ENCODE data around the gene MRPL28. TPM values are rescaled to one million over a fixed set of nuclear protein-coding genes. Genes with fewer than 3 reads are reported as not detected.

The MRPL28 gene
- total and polyA plus RNA-seq, 10 donors = 38.0 to 108 (median 55.8) TPM

DNA sequence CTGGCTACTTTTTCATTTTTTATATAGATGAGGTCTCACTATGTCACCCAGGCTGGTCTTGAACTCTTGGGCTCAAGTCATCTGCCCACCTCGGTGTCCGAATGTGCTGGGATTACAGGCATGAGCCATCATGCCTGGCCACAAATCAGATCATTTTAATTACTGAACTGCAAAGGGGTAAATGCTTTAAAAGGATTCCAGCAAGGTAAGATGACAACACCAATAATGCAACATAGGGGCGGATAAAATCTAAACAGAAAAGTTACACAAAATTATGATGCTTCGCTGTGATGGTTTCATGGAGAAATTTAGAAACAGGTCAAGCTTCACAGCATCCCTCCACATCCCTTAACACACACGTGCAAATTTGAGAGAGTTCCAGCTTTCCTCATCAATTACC, 50.1 kb downstream of the MRPL28 start:
- WGBS, 5 donors = 90 to 96% (median 92%) methylated on average over 5 of the region's 5 CpGs

DNA sequence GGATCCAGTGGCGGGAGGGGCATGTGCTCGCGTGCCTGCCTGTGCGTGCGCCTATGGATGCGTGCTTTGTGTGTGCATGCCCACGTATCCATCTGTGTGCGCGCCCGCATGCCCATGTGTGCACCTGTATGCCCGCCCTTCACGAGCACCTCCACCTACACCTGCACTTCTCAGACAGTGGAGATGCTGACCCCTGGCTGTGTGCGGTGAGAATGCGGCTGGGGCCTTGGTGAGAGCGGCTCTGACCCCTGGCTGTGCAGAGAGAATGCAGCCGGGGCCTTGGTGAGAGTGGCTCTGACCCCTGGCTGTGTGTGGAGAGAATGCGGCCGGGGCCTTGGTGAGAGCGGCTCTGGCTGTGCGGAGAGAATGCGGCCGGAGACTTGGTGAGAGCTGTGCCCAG, 51.7 kb downstream of the MRPL28 start:
- intact Hi-C loops (cut with DNase I; ENCODE audit: low total_unique reads) = no loop called here
- no peak overlapping the region for H3K27ac ChIP-seq
- 90 to 95% (median 95%) methylated on average over 20 to 22 of the region's 22 CpGs for WGBS, 5 donors

More for the DNA sequence above, 50.1 kb downstream of the MRPL28 start:
- Histone ChIP-seq H3K4me1 (peaks cover under 1 to 76% (median 22%) of the 10 kb centered on the region in 6 donors), H3K27me3 (replicated peaks in 1 of 7) (no peaks in the 10 kb centered on the region), H3K9me3 (no peaks in the 10 kb centered on the region), H3K27ac (no peak overlapping the region), H3K36me3 (peaks cover 0 to 32% (median 12%) of the 10 kb centered on the region in 6 donors), H3K4me3 (no peak overlapping the region)
- no peak for TF ChIP-seq POLR2AphosphoS5 (IDR thresholded peaks at IDR 0.05)
- TF ChIP-seq POLR2A (IDR thresholded peaks at IDR 0.05) = no peak
- TF ChIP-seq, protein P1, sequence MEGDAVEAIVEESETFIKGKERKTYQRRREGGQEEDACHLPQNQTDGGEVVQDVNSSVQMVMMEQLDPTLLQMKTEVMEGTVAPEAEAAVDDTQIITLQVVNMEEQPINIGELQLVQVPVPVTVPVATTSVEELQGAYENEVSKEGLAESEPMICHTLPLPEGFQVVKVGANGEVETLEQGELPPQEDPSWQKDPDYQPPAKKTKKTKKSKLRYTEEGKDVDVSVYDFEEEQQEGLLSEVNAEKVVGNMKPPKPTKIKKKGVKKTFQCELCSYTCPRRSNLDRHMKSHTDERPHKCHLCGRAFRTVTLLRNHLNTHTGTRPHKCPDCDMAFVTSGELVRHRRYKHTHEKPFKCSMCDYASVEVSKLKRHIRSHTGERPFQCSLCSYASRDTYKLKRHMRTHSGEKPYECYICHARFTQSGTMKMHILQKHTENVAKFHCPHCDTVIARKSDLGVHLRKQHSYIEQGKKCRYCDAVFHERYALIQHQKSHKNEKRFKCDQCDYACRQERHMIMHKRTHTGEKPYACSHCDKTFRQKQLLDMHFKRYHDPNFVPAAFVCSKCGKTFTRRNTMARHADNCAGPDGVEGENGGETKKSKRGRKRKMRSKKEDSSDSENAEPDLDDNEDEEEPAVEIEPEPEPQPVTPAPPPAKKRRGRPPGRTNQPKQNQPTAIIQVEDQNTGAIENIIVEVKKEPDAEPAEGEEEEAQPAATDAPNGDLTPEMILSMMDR (IDR thresholded peaks at IDR 0.05 in 8 of 11, conservative IDR thresholded peaks at IDR 0.05 in 3 of 11) = no peak
- no peak for DNase-seq
- intact Hi-C loops (cut with DNase I; ENCODE audit: low total_unique reads) = no loop called here

DNA sequence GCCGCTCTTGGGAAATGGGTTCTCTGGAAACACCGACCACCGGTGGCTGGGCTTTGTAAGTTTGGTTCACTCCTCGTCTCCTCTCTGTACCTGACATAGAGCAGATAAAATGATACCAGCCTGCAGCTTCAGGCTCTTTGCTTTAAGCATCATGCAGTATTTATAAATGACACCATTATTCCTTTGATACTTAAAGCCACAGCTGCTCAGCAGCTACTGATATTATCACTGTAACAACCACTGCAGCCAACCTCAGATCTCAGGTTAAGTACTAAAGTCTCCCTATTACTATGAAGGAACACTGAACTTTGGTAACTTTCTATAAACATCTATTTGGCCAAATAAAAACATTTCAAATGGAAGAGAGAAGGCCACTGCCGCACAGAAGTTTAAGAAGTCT, 52.8 kb downstream of the MRPL28 start:
- H3K36me3 ChIP-seq = peaks cover 0 to 56% (median 34%) of the 10 kb centered on the region in 6 donors
- H3K27ac ChIP-seq = no peak overlapping the region
- no peak for DNase-seq
- intact Hi-C loops (cut with DNase I; ENCODE audit: low total_unique reads) = no loop called here
- H3K27me3 ChIP-seq (replicated peaks in 1 of 7) = no peaks in the 10 kb centered on the region
- TF ChIP-seq POLR2A (IDR thresholded peaks at IDR 0.05) (no peak), POLR2AphosphoS5 (IDR thresholded peaks at IDR 0.05) (no peak)
- TF ChIP-seq, protein P1 (IDR thresholded peaks at IDR 0.05 in 8 of 11, conservative IDR thresholded peaks at IDR 0.05 in 3 of 11) = no peak
- WGBS, 5 donors = 88 to 96% (median 93%) methylated on average over 5 of the region's 5 CpGs
- peaks cover 0 to 63% (median 5%) of the 10 kb centered on the region in 6 donors for H3K4me1 ChIP-seq
- H3K9me3 ChIP-seq = no peaks in the 10 kb centered on the region
- no peak overlapping the region for H3K4me3 ChIP-seq

More for the DNA sequence above, 51.7 kb downstream of the MRPL28 start:
- H3K27me3 ChIP-seq (replicated peaks in 1 of 7) = no peaks in the 10 kb centered on the region
- H3K4me3 ChIP-seq = no peak overlapping the region
- peaks cover 0 to 46% (median 23%) of the 10 kb centered on the region in 6 donors for H3K36me3 ChIP-seq
- H3K9me3 ChIP-seq = no peaks in the 10 kb centered on the region
- TF ChIP-seq POLR2AphosphoS5 (IDR thresholded peaks at IDR 0.05) (peak in 1 of 3 donors; percentile 38), POLR2A (IDR thresholded peaks at IDR 0.05) (no peak)
- peaks cover 0 to 71% (median 6%) of the 10 kb centered on the region in 6 donors for H3K4me1 ChIP-seq
- no peak for DNase-seq

Other genes starting within 250 kb of the MRPL28 start
- gene NPRL3, start 231.9 kb downstream of the MRPL28 start, total RNA-seq = 10 to 100 TPM; 22.7 to 38.7 (median 31.7) TPM
- gene NPRL3, start 231.9 kb downstream of the MRPL28 start, polyA plus RNA-seq = 10 to 100 TPM in 2 of 3 donors, 1 to 10 TPM in 1; 8.7 to 22.4 (median 12.5) TPM
- gene HBZ, start 217.9 kb downstream of the MRPL28 start, total RNA-seq = 1 to 10 TPM in 1 of 7 donors, not detected in 6; 1.2 TPM
- under 1 TPM in 1 of 3 donors, not detected in 2; 0.16 TPM for gene HBZ, start 217.9 kb downstream of the MRPL28 start, polyA plus RNA-seq
- 10 to 100 TPM in 4 of 7 donors, 1 to 10 TPM in 2, not detected in 1; 1.4 to 96.6 (median 24.0) TPM for gene HBM, start 204.6 kb downstream of the MRPL28 start, total RNA-seq
- gene HBM, start 204.6 kb downstream of the MRPL28 start, polyA plus RNA-seq = 1 to 10 TPM in 1 of 3 donors, under 1 TPM in 2; 0.20 to 2.9 (median 0.28) TPM
- over 10,000 TPM in 3 of 7 donors, 1,000 to 10,000 TPM in 2, 100 to 1,000 TPM in 2; 283 to 16,395 (median 9,081) TPM for gene HBA2, start 197.7 kb downstream of the MRPL28 start, total RNA-seq
- 1,000 to 10,000 TPM in 1 of 3 donors, 100 to 1,000 TPM in 2; 256 to 5,765 (median 344) TPM for gene HBA2, start 197.7 kb downstream of the MRPL28 start, polyA plus RNA-seq
- over 10,000 TPM in 1 of 7 donors, 1,000 to 10,000 TPM in 4, 100 to 1,000 TPM in 2; 276 to 25,333 (median 6,594) TPM for gene HBA1, start 193.9 kb downstream of the MRPL28 start, total RNA-seq
- 1,000 to 10,000 TPM in 1 of 3 donors, 100 to 1,000 TPM in 1, 10 to 100 TPM in 1; 77.8 to 2,221 (median 120) TPM for gene HBA1, start 193.9 kb downstream of the MRPL28 start, polyA plus RNA-seq
- gene HBQ1, start 190.1 kb downstream of the MRPL28 start, total RNA-seq = 1 to 10 TPM in 4 of 7 donors, not detected in 3; 1.0 to 7.4 (median 6.6) TPM
- 10 to 100 TPM in 1 of 3 donors, under 1 TPM in 2; 0.41 to 11.3 (median 0.62) TPM for gene HBQ1, start 190.1 kb downstream of the MRPL28 start, polyA plus RNA-seq
- 100 to 1,000 TPM in 5 of 7 donors, 10 to 100 TPM in 2; 76.7 to 158 (median 105) TPM for gene LUC7L, start 141.1 kb downstream of the MRPL28 start, total RNA-seq
- 100 to 1,000 TPM; 110 to 318 (median 282) TPM for gene LUC7L, start 141.1 kb downstream of the MRPL28 start, polyA plus RNA-seq
- 10 to 100 TPM; 32.2 to 63.1 (median 42.5) TPM for gene FAM234A, start 135.7 kb downstream of the MRPL28 start, total RNA-seq
- gene FAM234A, start 135.7 kb downstream of the MRPL28 start, polyA plus RNA-seq = 10 to 100 TPM; 13.0 to 25.9 (median 13.1) TPM
- 1 to 10 TPM; 1.0 to 5.4 (median 2.6) TPM for gene RGS11, start 94.6 kb downstream of the MRPL28 start, total RNA-seq
- 1 to 10 TPM in 2 of 3 donors, under 1 TPM in 1; 0.79 to 5.2 (median 1.9) TPM for gene RGS11, start 94.6 kb downstream of the MRPL28 start, polyA plus RNA-seq
- not detected for gene ARHGDIG, start 89.9 kb downstream of the MRPL28 start, total RNA-seq
- gene ARHGDIG, start 89.9 kb downstream of the MRPL28 start, polyA plus RNA-seq = under 1 TPM; 0.23 to 0.99 (median 0.26) TPM
- gene PDIA2, start 87.4 kb downstream of the MRPL28 start, total RNA-seq = 1 to 10 TPM in 1 of 7 donors, under 1 TPM in 2, not detected in 4; 0.28 to 1.1 (median 0.39) TPM
- 1 to 10 TPM in 2 of 3 donors, under 1 TPM in 1; 0.67 to 2.4 (median 1.4) TPM for gene PDIA2, start 87.4 kb downstream of the MRPL28 start, polyA plus RNA-seq
- 10 to 100 TPM; 22.6 to 27.3 (median 24.8) TPM for gene AXIN1, start 17.8 kb downstream of the MRPL28 start, total RNA-seq
- gene AXIN1, start 17.8 kb downstream of the MRPL28 start, polyA plus RNA-seq = 10 to 100 TPM; 12.9 to 22.7 (median 13.6) TPM
- gene PGAP6, start 11.4 kb upstream of the MRPL28 start, total RNA-seq = 10 to 100 TPM; 35.7 to 63.2 (median 51.0) TPM
- 10 to 100 TPM; 19.5 to 40.6 (median 32.2) TPM for gene PGAP6, start 11.4 kb upstream of the MRPL28 start, polyA plus RNA-seq
- 10 to 100 TPM; 27.3 to 71.4 (median 50.0) TPM for gene NME4, start 26.7 kb upstream of the MRPL28 start, total RNA-seq
- 10 to 100 TPM; 43.4 to 75.8 (median 67.7) TPM for gene NME4, start 26.7 kb upstream of the MRPL28 start, polyA plus RNA-seq
- 10 to 100 TPM in 5 of 7 donors, 1 to 10 TPM in 2; 8.9 to 14.8 (median 11.7) TPM for gene DECR2, start 31.3 kb upstream of the MRPL28 start, total RNA-seq
- 10 to 100 TPM in 2 of 3 donors, 1 to 10 TPM in 1; 9.1 to 19.5 (median 14.1) TPM for gene DECR2, start 31.3 kb upstream of the MRPL28 start, polyA plus RNA-seq
- gene RAB11FIP3, start 55.1 kb upstream of the MRPL28 start, total RNA-seq = 10 to 100 TPM; 33.8 to 52.7 (median 40.6) TPM
- gene RAB11FIP3, start 55.1 kb upstream of the MRPL28 start, polyA plus RNA-seq = 10 to 100 TPM; 12.3 to 27.1 (median 14.3) TPM
- 10 to 100 TPM; 48.1 to 71.7 (median 63.9) TPM for gene CAPN15, start 157.2 kb upstream of the MRPL28 start, total RNA-seq
- 10 to 100 TPM; 25.8 to 65.0 (median 36.4) TPM for gene CAPN15, start 157.2 kb upstream of the MRPL28 start, polyA plus RNA-seq
- not detected for gene PRR35, start 189.9 kb upstream of the MRPL28 start, total RNA-seq
- not detected for gene PRR35, start 189.9 kb upstream of the MRPL28 start, polyA plus RNA-seq
- gene NHLRC4, start 196.5 kb upstream of the MRPL28 start, total RNA-seq = 1 to 10 TPM; 1.5 to 8.8 (median 4.5) TPM
- gene NHLRC4, start 196.5 kb upstream of the MRPL28 start, polyA plus RNA-seq = 1 to 10 TPM; 2.7 to 4.7 (median 3.6) TPM
- gene PIGQ, start 199.4 kb upstream of the MRPL28 start, total RNA-seq = 10 to 100 TPM; 36.1 to 42.7 (median 39.2) TPM
- 10 to 100 TPM; 20.7 to 70.5 (median 42.2) TPM for gene PIGQ, start 199.4 kb upstream of the MRPL28 start, polyA plus RNA-seq
- gene RAB40C, start 219.5 kb upstream of the MRPL28 start, total RNA-seq = 10 to 100 TPM; 12.9 to 21.6 (median 15.3) TPM
- gene RAB40C, start 219.5 kb upstream of the MRPL28 start, polyA plus RNA-seq = 10 to 100 TPM in 2 of 3 donors, 1 to 10 TPM in 1; 8.1 to 20.9 (median 11.0) TPM

Measured in spleen (tissue), 11 donors.